ENCODE measurements around the gene HMCN1.
"Not testable (repeated sequence)": the region's sequence is repeated elsewhere in the genome, so short reads cannot be mapped to it uniquely, and the experiment has no call there.

Gene HMCN1

GRCh38 chr1:186183219-186183618 is 449.0 kb downstream of the HMCN1 start:
- Histone ChIP-seq H3K27me3 (ENCODE audit: low read length) (no peaks in the 10 kb centered on the region), H3K9ac (ENCODE audit: low read length) (no peak overlapping the region)

GRCh38 chr1:186183970-186184628 is 449.9 kb downstream of the HMCN1 start:
- Histone ChIP-seq H3F3A (ENCODE audit: insufficient read depth) (no peaks in the 10 kb centered on the region), H3K9me2 (replicated peaks; ENCODE audit: insufficient read depth, low read length) (no peaks in the 10 kb centered on the region), H3K27ac (ENCODE audit: low read depth, low read length) (no peak overlapping the region), H4K20me1 (ENCODE audit: low read depth, low read length) (no peaks in the 10 kb centered on the region), H3K9ac (ENCODE audit: low read length) (no peak overlapping the region), H3K36me3 (ENCODE audit: low read length) (no peaks in the 10 kb centered on the region), H3K79me2 (ENCODE audit: insufficient read depth, low read length) (no peaks in the 10 kb centered on the region), H3K4me3 (ENCODE audit: insufficient read depth, low read length, poor library complexity, severe bottlenecking) (no peak overlapping the region), H3K9me3 (ENCODE audit: insufficient read depth, low read length) (no peaks in the 10 kb centered on the region), H2AFZ (ENCODE audit: low read depth, low read length, severe bottlenecking) (peak overlapping the region; percentile 14), H3K27me3 (ENCODE audit: low read length) (no peaks in the 10 kb centered on the region), H3K4me2 (ENCODE audit: low read depth, low read length, poor library complexity, severe bottlenecking) (peak overlapping the region; percentile 54)
- TF ChIP-seq EZH2phosphoT487 (conservative IDR thresholded peaks at IDR 0.05; ENCODE audit: low read length): no peak
- TF ChIP-seq, protein P1, sequence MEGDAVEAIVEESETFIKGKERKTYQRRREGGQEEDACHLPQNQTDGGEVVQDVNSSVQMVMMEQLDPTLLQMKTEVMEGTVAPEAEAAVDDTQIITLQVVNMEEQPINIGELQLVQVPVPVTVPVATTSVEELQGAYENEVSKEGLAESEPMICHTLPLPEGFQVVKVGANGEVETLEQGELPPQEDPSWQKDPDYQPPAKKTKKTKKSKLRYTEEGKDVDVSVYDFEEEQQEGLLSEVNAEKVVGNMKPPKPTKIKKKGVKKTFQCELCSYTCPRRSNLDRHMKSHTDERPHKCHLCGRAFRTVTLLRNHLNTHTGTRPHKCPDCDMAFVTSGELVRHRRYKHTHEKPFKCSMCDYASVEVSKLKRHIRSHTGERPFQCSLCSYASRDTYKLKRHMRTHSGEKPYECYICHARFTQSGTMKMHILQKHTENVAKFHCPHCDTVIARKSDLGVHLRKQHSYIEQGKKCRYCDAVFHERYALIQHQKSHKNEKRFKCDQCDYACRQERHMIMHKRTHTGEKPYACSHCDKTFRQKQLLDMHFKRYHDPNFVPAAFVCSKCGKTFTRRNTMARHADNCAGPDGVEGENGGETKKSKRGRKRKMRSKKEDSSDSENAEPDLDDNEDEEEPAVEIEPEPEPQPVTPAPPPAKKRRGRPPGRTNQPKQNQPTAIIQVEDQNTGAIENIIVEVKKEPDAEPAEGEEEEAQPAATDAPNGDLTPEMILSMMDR (IDR thresholded peaks at IDR 0.05; ENCODE audit: insufficient read depth, low read length, poor library complexity, severe bottlenecking): no peak

More at GRCh38 chr1:186183219-186183618, 449.0 kb downstream of the HMCN1 start:
- Histone ChIP-seq H3F3A (ENCODE audit: insufficient read depth) (no peaks in the 10 kb centered on the region), H3K9me3 (ENCODE audit: insufficient read depth, low read length) (no peaks in the 10 kb centered on the region), H3K9me2 (replicated peaks; ENCODE audit: insufficient read depth, low read length) (no peaks in the 10 kb centered on the region), H4K20me1 (ENCODE audit: low read depth, low read length) (no peaks in the 10 kb centered on the region), H3K79me2 (ENCODE audit: insufficient read depth, low read length) (no peaks in the 10 kb centered on the region), H3K36me3 (ENCODE audit: low read length) (no peaks in the 10 kb centered on the region), H3K4me3 (ENCODE audit: insufficient read depth, low read length, poor library complexity, severe bottlenecking) (no peak overlapping the region), H3K4me2 (ENCODE audit: low read depth, low read length, poor library complexity, severe bottlenecking) (peak overlapping the region; percentile 54), H2AFZ (ENCODE audit: low read depth, low read length, severe bottlenecking) (no peak overlapping the region), H3K27ac (ENCODE audit: low read depth, low read length) (no peak overlapping the region)
- TF ChIP-seq EZH2phosphoT487 (conservative IDR thresholded peaks at IDR 0.05; ENCODE audit: low read length): no peak
- TF ChIP-seq, protein P1 (IDR thresholded peaks at IDR 0.05; ENCODE audit: insufficient read depth, low read length, poor library complexity, severe bottlenecking): no peak

- H3K27ac ChIP-seq (ENCODE audit: low read depth, low read length); H3K36me3 ChIP-seq (ENCODE audit: low read length); H3K9me3 ChIP-seq (ENCODE audit: insufficient read depth, low read length); H3K4me3 ChIP-seq (ENCODE audit: insufficient read depth, low read length, poor library complexity, severe bottlenecking); H3K27me3 ChIP-seq (ENCODE audit: low read length); H2AFZ ChIP-seq (ENCODE audit: low read depth, low read length, severe bottlenecking); H3K4me2 ChIP-seq (ENCODE audit: low read depth, low read length, poor library complexity, severe bottlenecking); H4K20me1 ChIP-seq (ENCODE audit: low read depth, low read length); H3K9me2 ChIP-seq (replicated peaks; ENCODE audit: insufficient read depth, low read length); H3K79me2 ChIP-seq (ENCODE audit: insufficient read depth, low read length); H3K9ac ChIP-seq (ENCODE audit: low read length); H3F3A ChIP-seq (ENCODE audit: insufficient read depth): not testable (repeated sequence)
Observed at GRCh38 chr1:186186251-186186650, 452.1 kb downstream of the HMCN1 start.

DNA sequence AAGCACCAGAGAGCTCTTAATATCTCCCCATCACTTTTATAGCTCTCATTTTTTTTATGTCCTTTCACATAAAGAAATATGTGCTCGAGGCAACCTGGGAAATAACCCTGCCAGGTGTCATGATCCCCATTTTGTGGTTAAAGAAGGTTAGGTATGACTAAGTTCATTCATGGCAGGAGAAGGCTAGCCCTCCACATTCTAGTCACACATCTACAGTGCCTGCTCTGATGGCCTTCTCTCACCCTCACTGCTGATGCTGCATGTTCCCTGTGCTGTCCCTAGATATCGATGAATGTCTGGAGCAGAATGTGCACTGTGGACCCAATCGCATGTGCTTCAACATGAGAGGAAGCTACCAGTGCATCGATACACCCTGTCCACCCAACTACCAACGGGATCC is 453.4 kb downstream of the HMCN1 start:
- no peaks in the 10 kb centered on the region for H3K9me2 ChIP-seq (replicated peaks; ENCODE audit: insufficient read depth, low read length)
- H2AFZ ChIP-seq (ENCODE audit: low read depth, low read length, severe bottlenecking): no peak overlapping the region
- H3K4me3 ChIP-seq (ENCODE audit: insufficient read depth, low read length, poor library complexity, severe bottlenecking): no peak overlapping the region
- no peak overlapping the region for H3K9ac ChIP-seq (ENCODE audit: low read length)
- H3K9me3 ChIP-seq (ENCODE audit: insufficient read depth, low read length): no peaks in the 10 kb centered on the region
- no peaks in the 10 kb centered on the region for H4K20me1 ChIP-seq (ENCODE audit: low read depth, low read length)
- H3K36me3 ChIP-seq (ENCODE audit: low read length): no peaks in the 10 kb centered on the region
- no peak overlapping the region for H3K27ac ChIP-seq (ENCODE audit: low read depth, low read length)
- H3K79me2 ChIP-seq (ENCODE audit: insufficient read depth, low read length): no peaks in the 10 kb centered on the region
- TF ChIP-seq, protein P1 (IDR thresholded peaks at IDR 0.05; ENCODE audit: insufficient read depth, low read length, poor library complexity, severe bottlenecking): no peak
- TF ChIP-seq EZH2phosphoT487 (conservative IDR thresholded peaks at IDR 0.05; ENCODE audit: low read length): no peak
- no peaks in the 10 kb centered on the region for H3F3A ChIP-seq (ENCODE audit: insufficient read depth)
- no peaks in the 10 kb centered on the region for H3K27me3 ChIP-seq (ENCODE audit: low read length)
- no peak overlapping the region for H3K4me2 ChIP-seq (ENCODE audit: low read depth, low read length, poor library complexity, severe bottlenecking)
